Endodermal cell (in vitro differentiated cells): ENCODE results near the gene PYGB. TPM values are rescaled to one million over a fixed set of nuclear protein-coding genes. Genes with fewer than 3 reads are reported as not detected.
A peak's percentile ranks its signal among the peaks of the same experiment; 100 is the strongest.
"Not testable (repeated sequence)": the region's sequence is repeated elsewhere in the genome, so short reads cannot be mapped to it uniquely, and the experiment has no call there.

Source experiments
- DNase-seq: peaks from one replicate; pipeline ENCODE4 v3.0.0-alpha.2; 2017
- H3K27ac ChIP-seq: 2 replicates; pipeline ENCODE4 v1.5.1; 2013; ENCODE audit warnings: mild to moderate bottlenecking, low read depth, low read length, moderate library complexity
- H3K27me3 ChIP-seq: 2 replicates; pipeline ENCODE4 v1.6.1; 2013; ENCODE audit warnings: mild to moderate bottlenecking, low read length, moderate library complexity; ENCODE audit not compliant: insufficient read depth, control insufficient read depth, poor library complexity, severe bottlenecking
- H3K36me3 ChIP-seq: 2 replicates; pipeline ENCODE4 v1.7.0; 2013; ENCODE audit warnings: mild to moderate bottlenecking, low read length, moderate library complexity; ENCODE audit not compliant: control insufficient read depth, insufficient read depth
- H3K4me1 ChIP-seq: one replicate; pipeline ENCODE4 v1.7.0; 2013; ENCODE audit warnings: low read length; ENCODE audit not compliant: control insufficient read depth, insufficient read depth
- H3K4me3 ChIP-seq: 2 replicates; pipeline ENCODE4 v1.5.1; 2013; ENCODE audit warnings: mild to moderate bottlenecking, low read length, moderate library complexity
- H3K9ac ChIP-seq: 2 replicates; pipeline ENCODE4 v1.6.1; 2013; ENCODE audit warnings: mild to moderate bottlenecking, low read length, moderate library complexity; ENCODE audit not compliant: poor library complexity, severe bottlenecking; ENCODE audit errors: extremely low read depth
- H3K9me3 ChIP-seq: 2 replicates; pipeline ENCODE4 v1.6.1; 2013; ENCODE audit warnings: mild to moderate bottlenecking, low read length, moderate library complexity; ENCODE audit not compliant: control insufficient read depth
- H3K27ac Mint-ChIP-seq: 2 replicates; pipeline ENCODE4 v1.8.0; 2020; ENCODE audit warnings: mixed read lengths
- H3K27me3 Mint-ChIP-seq: 2 replicates; pipeline ENCODE4 v1.8.0; 2021; ENCODE audit warnings: mild to moderate bottlenecking, mixed read lengths; ENCODE audit not compliant: insufficient read depth
- H3K36me3 Mint-ChIP-seq: 2 replicates; pipeline ENCODE4 v1.8.0; 2020; ENCODE audit warnings: low read depth, mixed read lengths
- H3K4me1 Mint-ChIP-seq: 2 replicates; pipeline ENCODE4 v1.8.0; 2020; ENCODE audit warnings: mixed read lengths
- H3K4me3 Mint-ChIP-seq: 2 replicates; pipeline ENCODE4 v1.8.0; 2020; ENCODE audit warnings: mild to moderate bottlenecking, moderate library complexity, mixed read lengths
- H3K9me3 Mint-ChIP-seq: 2 replicates; pipeline ENCODE4 v1.8.0; 2020; ENCODE audit warnings: mild to moderate bottlenecking, mixed read lengths
- WGBS, 2 experiments: methylation state at CpG; one replicate each; pipeline versions ENCODE4 v1.1.5 to v1.1.7; 2013; ENCODE audit warnings: missing lambda C conversion rate in 2 of 2, mixed read lengths in 1 of 2; ENCODE audit not compliant: insufficient coverage in 1 of 2, insufficient read length in 1 of 2; 5-methylcytosine and 5-hydroxymethylcytosine counted together
- total RNA-seq, 2 donors: library from RNA; stranded (reverse); fragmentation: NEBNext Ultra II Directional in 1 of 2; extraction: Animal tissue kit (Norgen Biotek cat#: 25700) in 1 of 2; gene quantifications; 2 replicates in 1 of 2; 3 replicates in 1 of 2; pipeline ENCODE4 v1.2.1, GENCODE V29; 2021
- TF ChIP-seq, protein P1 (sequence below): fragments of 200-600 bp; sonication (generic); conservative IDR thresholded peaks from 2 replicates; pipeline ENCODE4 v1.5.0; 2021; ENCODE audit warnings: antibody characterized with exemption, mild to moderate bottlenecking

Gene PYGB
- total RNA-seq, 2 donors from 2014 or later, result 59.3 to 66.8 TPM

DNA sequence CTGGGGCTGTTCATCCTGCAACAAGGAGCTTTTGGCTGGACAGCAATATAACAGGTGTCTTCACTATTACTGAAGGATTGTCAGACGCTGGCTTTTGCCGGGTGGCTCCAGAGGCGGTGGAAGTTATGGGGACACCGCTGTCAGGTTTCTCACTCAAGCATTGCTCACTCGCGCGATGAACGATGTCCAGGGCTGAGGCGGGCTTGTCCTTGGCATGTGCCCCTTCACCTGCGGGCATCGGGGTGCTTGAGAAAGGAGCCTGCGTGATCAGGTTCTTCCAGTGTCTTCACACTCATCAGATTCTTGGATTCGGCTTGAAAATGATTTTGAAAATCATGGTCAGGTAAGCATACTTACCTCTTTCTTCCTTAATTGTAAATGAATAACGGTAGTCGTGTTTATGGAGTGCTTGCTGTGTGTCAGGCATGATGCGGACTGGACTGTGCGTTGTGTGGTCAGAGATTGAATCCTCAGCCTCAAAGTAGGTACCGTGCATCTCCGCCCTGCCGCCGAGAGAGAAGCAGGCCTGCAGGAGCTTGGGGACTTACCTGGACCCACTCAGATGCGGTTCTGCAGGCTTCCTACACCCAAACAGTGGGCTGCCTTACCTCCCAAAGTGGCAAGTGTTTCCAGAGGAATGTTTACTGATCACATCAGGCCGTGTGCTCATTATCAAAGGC, 18.3 kb upstream of the PYGB start:
- Histone ChIP-seq H3K4me1 (peaks cover 6% of the 10 kb centered on the region), H3K27ac (no peak overlapping the region), H3K9me3 (no peaks in the 10 kb centered on the region), H3K4me3 (no peak overlapping the region), H3K9ac (no peak overlapping the region), H3K36me3 (no peaks in the 10 kb centered on the region), H3K27me3 (no peaks in the 10 kb centered on the region)
- WGBS, 2 experiments, result 92 to 96% methylated on average over 18 to 23 of the region's 23 CpGs
- Mint-ChIP-seq H3K36me3 (peaks cover 6% of the 10 kb centered on the region), H3K4me3 (no peak overlapping the region), H3K27me3 (no peaks in the 10 kb centered on the region), H3K9me3 (no peaks in the 10 kb centered on the region), H3K4me1 (peaks cover 27% of the 10 kb centered on the region), H3K27ac (no peak overlapping the region)
- DNase-seq, result no peak
- TF ChIP-seq, protein P1, sequence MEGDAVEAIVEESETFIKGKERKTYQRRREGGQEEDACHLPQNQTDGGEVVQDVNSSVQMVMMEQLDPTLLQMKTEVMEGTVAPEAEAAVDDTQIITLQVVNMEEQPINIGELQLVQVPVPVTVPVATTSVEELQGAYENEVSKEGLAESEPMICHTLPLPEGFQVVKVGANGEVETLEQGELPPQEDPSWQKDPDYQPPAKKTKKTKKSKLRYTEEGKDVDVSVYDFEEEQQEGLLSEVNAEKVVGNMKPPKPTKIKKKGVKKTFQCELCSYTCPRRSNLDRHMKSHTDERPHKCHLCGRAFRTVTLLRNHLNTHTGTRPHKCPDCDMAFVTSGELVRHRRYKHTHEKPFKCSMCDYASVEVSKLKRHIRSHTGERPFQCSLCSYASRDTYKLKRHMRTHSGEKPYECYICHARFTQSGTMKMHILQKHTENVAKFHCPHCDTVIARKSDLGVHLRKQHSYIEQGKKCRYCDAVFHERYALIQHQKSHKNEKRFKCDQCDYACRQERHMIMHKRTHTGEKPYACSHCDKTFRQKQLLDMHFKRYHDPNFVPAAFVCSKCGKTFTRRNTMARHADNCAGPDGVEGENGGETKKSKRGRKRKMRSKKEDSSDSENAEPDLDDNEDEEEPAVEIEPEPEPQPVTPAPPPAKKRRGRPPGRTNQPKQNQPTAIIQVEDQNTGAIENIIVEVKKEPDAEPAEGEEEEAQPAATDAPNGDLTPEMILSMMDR, result no peak

DNA sequence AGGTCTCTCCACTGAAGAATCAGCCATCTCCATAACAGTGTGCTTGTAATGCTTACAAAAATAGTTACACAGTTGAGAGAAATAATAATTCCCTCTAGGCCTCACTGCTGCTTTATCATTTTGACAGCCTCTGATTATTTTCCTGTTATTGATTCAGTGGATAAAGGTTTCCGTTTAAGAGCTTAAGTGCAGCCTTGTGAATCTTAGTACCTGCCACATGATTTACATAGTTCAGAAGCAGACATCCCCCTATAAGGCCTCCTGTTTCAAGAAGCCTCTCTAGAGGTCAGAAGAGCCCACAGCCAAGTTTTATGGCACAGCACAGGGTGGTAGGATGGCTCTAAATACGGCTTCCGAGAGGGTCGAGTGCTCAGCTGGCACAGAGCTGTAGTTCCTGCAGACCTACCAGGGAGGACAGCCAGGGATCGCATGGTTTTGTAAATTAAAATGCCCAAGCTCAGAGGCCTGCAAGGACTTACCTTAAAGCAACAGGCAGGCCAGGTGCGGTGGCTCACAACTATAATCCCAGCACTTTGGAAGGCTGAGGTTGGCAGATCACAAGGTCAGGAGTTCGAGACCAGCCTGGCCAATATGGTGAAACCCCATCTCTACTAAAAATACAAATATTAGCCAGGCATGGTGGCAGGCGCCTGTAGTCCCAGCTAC, 17.6 kb upstream of the PYGB start:
- no peaks in the 10 kb centered on the region for H3K27me3 Mint-ChIP-seq
- WGBS, 2 experiments, result 93 to 96% methylated on average over 5 to 8 of the region's 8 CpGs
- no peaks in the 10 kb centered on the region for H3K9me3 Mint-ChIP-seq
- no peaks in the 10 kb centered on the region for H3K27me3 ChIP-seq
- H3K27ac ChIP-seq, result no peak overlapping the region
- H3K4me3 ChIP-seq, result no peak overlapping the region
- H3K9me3 ChIP-seq, result no peaks in the 10 kb centered on the region
- TF ChIP-seq, protein P1, result no peak
- H3K27ac Mint-ChIP-seq, result no peak overlapping the region
- no peak overlapping the region for H3K4me3 Mint-ChIP-seq
- peaks cover 6% of the 10 kb centered on the region for H3K36me3 Mint-ChIP-seq
- peaks cover 32% of the 10 kb centered on the region for H3K4me1 Mint-ChIP-seq
- peaks cover 8% of the 10 kb centered on the region for H3K4me1 ChIP-seq
- DNase-seq, result no peak
- no peaks in the 10 kb centered on the region for H3K36me3 ChIP-seq
- no peak overlapping the region for H3K9ac ChIP-seq

DNA sequence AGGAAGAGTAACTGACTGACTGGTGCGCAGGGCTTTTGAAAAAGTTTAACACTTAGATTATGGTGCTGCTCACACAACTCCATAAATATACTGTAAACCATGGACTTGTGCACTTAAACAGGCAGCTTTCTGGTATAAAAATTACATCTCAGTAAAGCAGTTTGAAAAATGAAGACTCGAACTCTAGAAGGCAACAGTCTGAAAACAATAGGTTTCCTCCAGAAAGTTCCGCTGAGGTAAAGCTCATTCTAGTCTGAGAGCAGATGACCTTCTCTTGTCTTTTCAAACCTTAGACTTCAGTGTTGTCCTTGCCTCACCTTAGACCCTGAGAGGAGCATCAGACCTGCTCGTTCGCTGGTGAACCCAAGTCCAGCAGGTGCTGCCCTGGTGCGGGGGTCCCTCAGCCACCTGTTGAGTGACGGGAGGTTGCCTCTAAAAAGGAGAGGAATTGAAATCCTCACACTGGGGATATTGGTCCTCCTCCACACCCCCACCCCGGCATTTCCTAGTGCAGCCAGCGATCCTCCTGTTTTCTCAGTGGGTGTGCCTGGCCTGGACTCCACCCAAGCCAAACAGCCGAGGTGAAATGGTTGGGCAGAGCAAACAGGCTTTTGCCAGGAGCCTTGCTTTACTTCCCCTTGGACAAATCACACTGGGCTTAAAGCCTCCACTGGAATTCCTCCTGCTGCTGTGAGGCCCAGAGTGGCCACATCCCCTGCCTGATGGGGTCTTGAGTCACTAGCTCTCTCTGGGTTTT, 14.7 kb upstream of the PYGB start:
- Mint-ChIP-seq H3K27me3 (no peaks in the 10 kb centered on the region), H3K4me1 (peaks cover 41% of the 10 kb centered on the region), H3K27ac (peak overlapping the region; percentile 87), H3K4me3 (peak overlapping the region; percentile 17), H3K9me3 (no peaks in the 10 kb centered on the region), H3K36me3 (no peaks in the 10 kb centered on the region)
- Histone ChIP-seq H3K4me1 (peaks cover 8% of the 10 kb centered on the region), H3K27ac (no peak overlapping the region), H3K9me3 (no peaks in the 10 kb centered on the region), H3K27me3 (no peaks in the 10 kb centered on the region), H3K4me3 (no peak overlapping the region), H3K36me3 (no peaks in the 10 kb centered on the region), H3K9ac (no peak overlapping the region)
- 90% methylated on average over 3 to 8 of the region's 10 CpGs for WGBS, 2 experiments
- TF ChIP-seq, protein P1, result no peak
- no peak for DNase-seq

DNA sequence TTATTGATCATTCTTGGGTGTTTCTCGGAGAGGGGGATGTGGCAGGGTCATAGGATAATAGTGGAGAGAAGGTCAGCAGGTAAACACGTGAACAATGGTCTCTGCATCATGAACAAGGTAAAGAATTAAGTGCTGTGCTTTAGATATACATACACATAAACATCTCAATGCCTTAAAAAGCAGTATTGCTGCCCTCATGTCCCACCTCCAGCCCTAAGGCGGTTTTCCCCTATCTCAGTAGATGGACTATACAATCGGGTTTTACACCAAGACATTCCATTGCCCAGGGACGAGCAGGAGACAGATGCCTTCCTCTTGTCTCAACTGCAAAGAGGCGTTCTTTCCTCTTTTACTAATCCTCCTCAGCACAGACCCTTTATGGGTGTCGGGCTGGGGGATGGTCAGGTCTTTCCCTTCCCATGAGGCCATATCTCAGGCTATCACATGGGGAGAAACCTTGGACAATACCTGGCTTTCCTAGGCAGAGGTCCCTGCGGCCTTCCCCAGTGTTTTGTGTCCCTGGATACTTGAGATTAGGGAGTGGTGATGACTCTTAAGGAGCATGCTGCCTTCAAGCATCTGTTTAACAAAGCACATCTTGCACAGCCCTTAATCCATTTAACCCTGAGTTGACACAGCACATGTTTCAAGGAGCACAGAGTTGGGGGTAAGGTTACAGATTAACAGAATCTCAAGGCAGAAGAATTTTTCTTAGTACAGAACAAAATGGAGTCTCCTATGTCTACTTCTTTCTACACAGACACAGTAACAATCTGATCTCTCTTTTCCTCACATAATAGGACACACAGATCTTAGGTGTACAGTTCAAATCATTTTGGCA, 13.7 kb upstream of the PYGB start:
- not testable (repeated sequence) for H3K9me3 ChIP-seq, H3K27ac ChIP-seq, DNase-seq, H3K27me3 Mint-ChIP-seq, H3K36me3 ChIP-seq, H3K4me3 ChIP-seq, H3K36me3 Mint-ChIP-seq, H3K27me3 ChIP-seq, H3K4me3 Mint-ChIP-seq, H3K9ac ChIP-seq, H3K9me3 Mint-ChIP-seq, H3K4me1 ChIP-seq
- WGBS, 2 experiments, result 61 to 94% methylated on average over 3 to 7 of the region's 8 CpGs
- H3K27ac Mint-ChIP-seq, result peak overlapping the region; percentile 87
- H3K4me1 Mint-ChIP-seq, result peaks cover 41% of the 10 kb centered on the region
